Measurements from ENCODE around the gene FAF1.

DNA sequence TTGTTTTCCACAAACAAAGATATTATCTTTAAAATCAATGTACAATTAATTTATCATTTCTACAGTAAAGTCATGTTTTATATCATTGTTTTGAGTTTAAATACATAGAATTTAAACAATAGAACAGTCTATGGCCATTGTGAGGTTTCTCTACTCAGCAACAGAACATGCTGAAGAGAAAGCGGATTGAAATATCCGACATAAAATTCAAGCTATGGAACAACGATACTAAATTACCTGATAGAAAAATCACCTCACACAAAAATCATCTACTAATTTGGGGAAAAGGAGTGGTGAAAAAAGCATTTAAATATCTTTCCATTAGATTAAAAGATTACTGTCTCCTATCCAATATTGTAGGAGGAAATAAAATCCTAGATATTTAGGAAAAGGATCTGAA is 22.5 kb upstream of the FAF1 start:
- no peak for TF ChIP-seq POLR2A (IDR thresholded peaks at IDR 0.05)
- no peak for TF ChIP-seq CTCF (IDR thresholded peaks at IDR 0.05)
- no peak for TF ChIP-seq EP300 (IDR thresholded peaks at IDR 0.05)
- TF ChIP-seq POLR2AphosphoS5 (IDR thresholded peaks at IDR 0.05): no peak
